H54 (cell line): ENCODE data around the gene ST3GAL3.
A peak's percentile ranks its signal among the peaks of the same experiment; 100 is the strongest.

Experiments used
- DNase-seq: peaks from one replicate; pipeline ENCODE4 v3.0.0; 2011; ENCODE audit warnings: low spot score, mixed read lengths; ENCODE audit not compliant: insufficient read length
- FAIRE-seq: peaks from 3 replicates; lab custom pipeline; 2011; peaks lifted over from hg19 to GRCh38; lab: Jason Lieb, UNC
- POLR2A ChIP-seq: IDR thresholded peaks from 2 replicates; pipeline ENCODE4 v1.6.1; 2011; ENCODE audit warnings: low read depth, mild to moderate bottlenecking, low read length

The ST3GAL3 gene

GRCh38 chr1:43754892-43755291, 47.6 kb downstream of the ST3GAL3 start:
- DNase-seq (no peak), FAIRE-seq (no peak)
- no peak for TF ChIP-seq POLR2A

- DNase-seq (no peak), FAIRE-seq (no peak)
- no peak for TF ChIP-seq POLR2A
These were observed 50.2 kb downstream of the ST3GAL3 start for GRCh38 chr1:43757343-43758053.

- no peak for DNase-seq
These were observed 53.5 kb downstream of the ST3GAL3 start for GRCh38 chr1:43760745-43761317.

GRCh38 chr1:43763497-43763973, 56.2 kb downstream of the ST3GAL3 start:
- FAIRE-seq (peak; percentile 95), DNase-seq (peak; percentile 50)
- no peak for TF ChIP-seq POLR2A

More at GRCh38 chr1:43760745-43761317, 53.5 kb downstream of the ST3GAL3 start:
- no peak for TF ChIP-seq POLR2A
- FAIRE-seq, result no peak

GRCh38 chr1:43764581-43764980, 57.2 kb downstream of the ST3GAL3 start:
- no peak for FAIRE-seq
- DNase-seq, result no peak
- no peak for TF ChIP-seq POLR2A

- no peak for DNase-seq
- peak; percentile 58 for FAIRE-seq
- no peak for TF ChIP-seq POLR2A
These were observed 58.9 kb downstream of the ST3GAL3 start for GRCh38 chr1:43766086-43766784.

- FAIRE-seq (no peak), DNase-seq (no peak)
- TF ChIP-seq POLR2A, result no peak
These were observed 59.6 kb downstream of the ST3GAL3 start for GRCh38 chr1:43766818-43767525.

GRCh38 chr1:43768168-43768567, 60.8 kb downstream of the ST3GAL3 start:
- FAIRE-seq (no peak), DNase-seq (no peak)
- no peak for TF ChIP-seq POLR2A

- no peak for TF ChIP-seq POLR2A
- FAIRE-seq, result no peak
- DNase-seq, result no peak
These were observed 62.1 kb downstream of the ST3GAL3 start for GRCh38 chr1:43769350-43769908.

GRCh38 chr1:43770111-43770510, 62.8 kb downstream of the ST3GAL3 start:
- DNase-seq, result no peak
- FAIRE-seq, result no peak
- TF ChIP-seq POLR2A, result no peak

GRCh38 chr1:43772978-43773377, 65.6 kb downstream of the ST3GAL3 start:
- no peak for FAIRE-seq
- TF ChIP-seq POLR2A, result no peak
- no peak for DNase-seq

- peak; percentile 20 for FAIRE-seq
These were observed 66.5 kb downstream of the ST3GAL3 start for GRCh38 chr1:43773821-43774220.

GRCh38 chr1:43774359-43774758, 67.0 kb downstream of the ST3GAL3 start:
- peak; percentile 34 for DNase-seq
- FAIRE-seq, result peak; percentile 97
- TF ChIP-seq POLR2A, result no peak

More at GRCh38 chr1:43773821-43774220, 66.5 kb downstream of the ST3GAL3 start:
- no peak for DNase-seq
- TF ChIP-seq POLR2A, result no peak
